ENCODE measurements around the gene P3H1.

DNA sequence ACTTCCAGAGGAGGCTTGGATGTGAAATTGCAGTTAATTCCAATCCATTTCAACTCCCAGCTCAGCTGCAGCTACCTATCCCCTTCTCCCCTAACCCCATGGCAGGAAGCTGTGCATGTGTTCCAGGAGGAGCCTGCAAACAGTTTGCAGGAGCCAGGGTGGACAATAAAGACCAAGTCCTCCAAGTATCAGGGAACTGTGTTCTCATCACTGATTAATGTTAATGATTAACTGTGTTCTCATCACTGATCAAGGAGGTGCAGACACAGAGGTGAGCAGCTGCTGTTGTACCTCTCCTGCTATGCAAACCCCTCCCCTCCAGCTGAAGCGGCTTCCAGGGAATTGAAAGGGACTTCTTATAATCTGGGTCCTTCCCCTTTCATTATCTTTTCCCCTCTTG, 46.0 kb downstream of the P3H1 start:
- no peak for TF ChIP-seq ZNF839 (CRISPR knock-in tag; IDR thresholded peaks at IDR 0.05; ENCODE audit: borderline replicate concordance)
- TF ChIP-seq EEA1 (CRISPR knock-in tag; IDR thresholded peaks at IDR 0.05; ENCODE audit: borderline replicate concordance) = no peak

Measured in HepG2 (cell line).